Adrenal gland (tissue), 5 donors: ENCODE results near the gene WBP2NL.

Source experiments
- POLR2A ChIP-seq, 2 donors: fragments of 450-650 bp; IDR thresholded peaks; one replicate each; pipeline ENCODE4 v1.6.1; 2017; ENCODE audit warnings: antibody characterized with exemption in 2 of 2, mild to moderate bottlenecking in 2 of 2, moderate library complexity in 1 of 2
- TF ChIP-seq, protein P1 (sequence below), 6 experiments: fragments of 450-650 bp in 4 of 6; fragments of 200-600 bp in 2 of 6; sonication (generic) in 1 of 6; IDR thresholded peaks; 1 replicate in 5 of 6; 2 replicates in 1 of 6; pipeline versions ENCODE4 v1.5.1 to v1.8.0; 2016 to 2021; ENCODE audit warnings: antibody characterized with exemption in 6 of 6, mild to moderate bottlenecking in 2 of 6, moderate library complexity in 1 of 6
- donor health status: DM: no; HTN: no; CAD: no.

DNA sequence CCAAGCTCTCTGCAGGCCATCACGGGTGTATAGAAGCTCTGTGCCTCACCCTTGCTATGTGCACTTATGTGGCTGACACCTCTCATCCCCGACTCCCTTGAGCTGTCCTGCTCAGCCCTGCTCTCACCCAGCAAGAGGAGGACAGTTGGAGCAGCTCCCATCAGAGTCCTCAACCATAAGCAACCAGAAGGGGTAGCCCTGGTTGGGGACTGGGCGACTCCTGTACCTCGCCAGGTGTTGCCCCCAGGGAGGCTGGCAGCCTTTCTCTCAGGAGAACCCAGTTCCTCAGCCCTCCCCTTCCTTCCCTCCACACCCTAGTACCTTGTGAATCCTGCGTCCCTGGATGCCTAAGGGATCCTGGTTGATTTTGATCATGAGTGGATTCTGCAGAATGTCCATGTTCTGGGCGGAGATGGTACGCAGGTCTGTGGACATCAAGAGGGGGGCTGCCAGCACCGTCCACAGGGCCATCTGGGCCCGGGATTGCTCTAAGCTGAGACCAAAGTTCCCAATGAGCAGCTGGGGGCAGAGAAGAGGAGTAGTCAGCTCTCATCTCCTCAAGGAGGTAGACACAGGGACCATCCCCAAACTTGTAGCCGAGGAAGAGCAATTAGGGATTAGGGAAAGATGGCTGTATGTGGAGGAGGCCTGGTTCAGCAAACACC lies 64.0 kb downstream of the WBP2NL start:
- TF ChIP-seq, protein P1, sequence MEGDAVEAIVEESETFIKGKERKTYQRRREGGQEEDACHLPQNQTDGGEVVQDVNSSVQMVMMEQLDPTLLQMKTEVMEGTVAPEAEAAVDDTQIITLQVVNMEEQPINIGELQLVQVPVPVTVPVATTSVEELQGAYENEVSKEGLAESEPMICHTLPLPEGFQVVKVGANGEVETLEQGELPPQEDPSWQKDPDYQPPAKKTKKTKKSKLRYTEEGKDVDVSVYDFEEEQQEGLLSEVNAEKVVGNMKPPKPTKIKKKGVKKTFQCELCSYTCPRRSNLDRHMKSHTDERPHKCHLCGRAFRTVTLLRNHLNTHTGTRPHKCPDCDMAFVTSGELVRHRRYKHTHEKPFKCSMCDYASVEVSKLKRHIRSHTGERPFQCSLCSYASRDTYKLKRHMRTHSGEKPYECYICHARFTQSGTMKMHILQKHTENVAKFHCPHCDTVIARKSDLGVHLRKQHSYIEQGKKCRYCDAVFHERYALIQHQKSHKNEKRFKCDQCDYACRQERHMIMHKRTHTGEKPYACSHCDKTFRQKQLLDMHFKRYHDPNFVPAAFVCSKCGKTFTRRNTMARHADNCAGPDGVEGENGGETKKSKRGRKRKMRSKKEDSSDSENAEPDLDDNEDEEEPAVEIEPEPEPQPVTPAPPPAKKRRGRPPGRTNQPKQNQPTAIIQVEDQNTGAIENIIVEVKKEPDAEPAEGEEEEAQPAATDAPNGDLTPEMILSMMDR (IDR thresholded peaks at IDR 0.05): no peak
- TF ChIP-seq POLR2A (IDR thresholded peaks at IDR 0.05): no peak
